OCI-LY7 (cell line): ENCODE measurements around the gene IL5RA.

Experiments used
- EZH2phosphoT487 ChIP-seq: fragments of 200-600 bp; sonication (generic); IDR thresholded peaks from 2 replicates; pipeline ENCODE4 v1.6.1; 2018; ENCODE audit warnings: low read depth, borderline replicate concordance, mild to moderate bottlenecking, mixed run types, antibody characterized with exemption, low read length, moderate library complexity, mixed read lengths
- TF ChIP-seq, protein P1 (sequence below): fragments of 200-600 bp; sonication (generic); conservative IDR thresholded peaks from 2 replicates; pipeline ENCODE4 v1.5.1; 2014; ENCODE audit warnings: mild to moderate bottlenecking, antibody characterized with exemption, low read length, moderate library complexity, mixed read lengths

DNA sequence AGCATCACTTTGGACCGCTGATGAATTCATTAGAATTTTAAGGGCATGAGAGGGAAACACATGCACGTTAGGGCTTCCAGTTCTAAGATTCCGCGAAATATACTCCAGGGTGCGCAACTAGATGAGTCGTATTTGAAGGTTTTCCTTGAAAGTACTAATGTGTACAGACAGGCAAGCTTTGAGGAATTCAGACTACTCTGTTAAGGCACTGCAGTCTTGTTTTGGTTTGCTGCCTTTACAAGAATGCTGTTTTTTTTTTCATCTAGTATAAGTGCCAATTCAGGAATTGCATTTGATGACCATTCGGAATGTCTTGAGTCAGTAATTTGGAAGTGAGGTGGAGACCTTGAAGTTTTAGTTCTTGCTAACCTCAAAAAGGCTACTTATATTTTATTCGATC lies 35.7 kb upstream of the IL5RA start:
- TF ChIP-seq, protein P1, sequence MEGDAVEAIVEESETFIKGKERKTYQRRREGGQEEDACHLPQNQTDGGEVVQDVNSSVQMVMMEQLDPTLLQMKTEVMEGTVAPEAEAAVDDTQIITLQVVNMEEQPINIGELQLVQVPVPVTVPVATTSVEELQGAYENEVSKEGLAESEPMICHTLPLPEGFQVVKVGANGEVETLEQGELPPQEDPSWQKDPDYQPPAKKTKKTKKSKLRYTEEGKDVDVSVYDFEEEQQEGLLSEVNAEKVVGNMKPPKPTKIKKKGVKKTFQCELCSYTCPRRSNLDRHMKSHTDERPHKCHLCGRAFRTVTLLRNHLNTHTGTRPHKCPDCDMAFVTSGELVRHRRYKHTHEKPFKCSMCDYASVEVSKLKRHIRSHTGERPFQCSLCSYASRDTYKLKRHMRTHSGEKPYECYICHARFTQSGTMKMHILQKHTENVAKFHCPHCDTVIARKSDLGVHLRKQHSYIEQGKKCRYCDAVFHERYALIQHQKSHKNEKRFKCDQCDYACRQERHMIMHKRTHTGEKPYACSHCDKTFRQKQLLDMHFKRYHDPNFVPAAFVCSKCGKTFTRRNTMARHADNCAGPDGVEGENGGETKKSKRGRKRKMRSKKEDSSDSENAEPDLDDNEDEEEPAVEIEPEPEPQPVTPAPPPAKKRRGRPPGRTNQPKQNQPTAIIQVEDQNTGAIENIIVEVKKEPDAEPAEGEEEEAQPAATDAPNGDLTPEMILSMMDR = no peak
- no peak for TF ChIP-seq EZH2phosphoT487
